ENCODE data around the gene BAG2.

- peak; percentile 5 to 7 for TF ChIP-seq CTCF (conservative IDR thresholded peaks at IDR 0.05 in 1 of 2, IDR thresholded peaks at IDR 0.05 in 1 of 2; ENCODE audit: low read depth in 1 of 2, low read length in 2 of 2)
- TF ChIP-seq EZH2 (IDR thresholded peaks at IDR 0.05; ENCODE audit: low read length, missing control alignments): no peak
Measured at GRCh38 chr6:57216235-57217101, 44.3 kb downstream of the BAG2 start.

Measured in fibroblast of lung (primary cell).